Sigmoid colon (tissue), 7 donors: ENCODE data around the gene PRKAG3. TPM values are rescaled to one million over a fixed set of nuclear protein-coding genes. Genes with fewer than 3 reads are reported as not detected.
A peak's percentile ranks its signal among the peaks of the same experiment; 100 is the strongest.

Experiments used
- DNase-seq: peaks from one replicate; pipeline ENCODE4 v3.0.0-alpha.2; 2019
- H3K27ac ChIP-seq, 4 donors: fragments of 200-600 bp; sonication (generic); one replicate each; pipeline ENCODE4 v1.5.1; 2016 to 2019; ENCODE audit warnings: mild to moderate bottlenecking in 1 of 4
- H3K27me3 ChIP-seq, 3 donors: fragments of 200-600 bp; sonication (generic); one replicate each; pipeline ENCODE4 v1.5.1; 2019; ENCODE audit warnings: mild to moderate bottlenecking in 1 of 3
- H3K36me3 ChIP-seq, 4 donors: fragments of 200-600 bp; sonication (generic); one replicate each; pipeline ENCODE4 v1.5.1; 2016 to 2019
- H3K4me1 ChIP-seq, 4 donors: fragments of 200-600 bp; sonication (generic); one replicate each; pipeline ENCODE4 v1.5.1; 2017 to 2019
- H3K4me3 ChIP-seq, 4 donors: fragments of 200-600 bp; sonication (generic); one replicate each; pipeline ENCODE4 v1.5.1; 2017 to 2019; ENCODE audit warnings: mild to moderate bottlenecking in 2 of 4, moderate library complexity in 1 of 4
- H3K9me3 ChIP-seq, 4 donors: fragments of 200-600 bp in 3 of 4; sonication (generic) in 3 of 4; one replicate each; pipeline versions ENCODE4 v1.5.1 to v1.6.1; 2013 to 2019
- CTCF ChIP-seq, 4 experiments: fragments of 450-650 bp in 3 of 4; fragments of 200-600 bp in 1 of 4; IDR thresholded peaks; one replicate each; pipeline ENCODE4 v1.5.1; 2016 to 2019; ENCODE audit warnings: antibody characterized with exemption in 4 of 4, mild to moderate bottlenecking in 3 of 4, moderate library complexity in 2 of 4
- EP300 ChIP-seq, 4 donors: sonication (generic); formaldehyde crosslinking; IDR thresholded peaks; one replicate each; pipeline ENCODE4 v1.6.1; 2017; ENCODE audit warnings: antibody characterized with exemption in 4 of 4
- POLR2A ChIP-seq, 2 donors: fragments of 450-650 bp; IDR thresholded peaks; one replicate each; pipeline ENCODE4 v1.6.1; 2016; ENCODE audit warnings: antibody characterized with exemption in 2 of 2, mild to moderate bottlenecking in 2 of 2, moderate library complexity in 2 of 2
- POLR2AphosphoS5 ChIP-seq, 4 donors: sonication (generic); formaldehyde crosslinking; IDR thresholded peaks; one replicate each; pipeline ENCODE4 v1.6.1; 2017; ENCODE audit warnings: antibody characterized with exemption in 4 of 4
- WGBS, 2 donors: extraction: QIAGEN DNeasy Blood & Tissue Kit; methylation state at CpG; one replicate each; pipeline ENCODE4 v1.1.7; 2013; 5-methylcytosine and 5-hydroxymethylcytosine counted together
- intact Hi-C: fragments of 100-400 bp; cut with DNase I; formaldehyde crosslinking; loops from one replicate; pipeline ENCODE4 v1.15.1; 2023
- polyA plus RNA-seq, 3 donors: library from polyadenylated mRNA; stranded (reverse); fragments of 200-250 nt; gene quantifications; one replicate each; pipeline ENCODE4 v1.2.3, GENCODE V29; 2013
- total RNA-seq, 4 donors: library from RNA; depleted of rRNA; stranded (reverse); fragments of >200 nt; gene quantifications; one replicate each; pipeline ENCODE4 v1.1.0, GENCODE V29; 2016
- donor health status: healthy with polysubstance abuse.
- donor health status: Bipolar disorder and iron deficiency.
- donor health status: healthy.

The PRKAG3 gene
- total and polyA plus RNA-seq, 7 donors, result not detected

DNA sequence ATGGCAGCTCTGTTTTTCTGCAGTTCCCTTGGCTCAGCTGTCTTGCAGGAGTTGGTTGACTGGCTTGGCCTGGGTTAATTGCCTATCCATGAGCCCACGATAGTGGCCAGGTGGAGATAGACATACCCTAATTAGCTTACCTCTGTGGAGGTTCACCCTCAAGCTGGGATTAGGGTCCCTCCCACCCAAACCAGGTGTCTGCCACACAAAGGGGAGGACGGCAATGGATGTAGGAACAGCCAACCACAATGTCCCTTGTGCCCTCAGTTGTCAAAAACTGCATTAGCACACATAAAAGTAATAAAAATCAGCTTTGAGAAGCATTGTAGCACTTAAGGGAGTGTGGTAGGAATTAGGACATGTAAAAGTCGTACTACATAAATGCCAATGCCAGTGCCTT is 45.5 kb downstream of the PRKAG3 start:
- Histone ChIP-seq H3K36me3 (no peaks in the 10 kb centered on the region), H3K27ac (no peak overlapping the region), H3K9me3 (no peaks in the 10 kb centered on the region), H3K27me3 (no peaks in the 10 kb centered on the region), H3K4me3 (no peak overlapping the region), H3K4me1 (peaks cover 0 to 23% (median 13%) of the 10 kb centered on the region in 4 donors)
- intact Hi-C loops, result no loop called here
- 87 to 90% methylated on average over 3 of the region's 3 CpGs for WGBS, 2 donors
- DNase-seq, result no peak
- TF ChIP-seq EP300 (IDR thresholded peaks at IDR 0.05) (no peak), POLR2A (IDR thresholded peaks at IDR 0.05) (no peak), POLR2AphosphoS5 (IDR thresholded peaks at IDR 0.05) (no peak), CTCF (IDR thresholded peaks at IDR 0.05) (no peak)

DNA sequence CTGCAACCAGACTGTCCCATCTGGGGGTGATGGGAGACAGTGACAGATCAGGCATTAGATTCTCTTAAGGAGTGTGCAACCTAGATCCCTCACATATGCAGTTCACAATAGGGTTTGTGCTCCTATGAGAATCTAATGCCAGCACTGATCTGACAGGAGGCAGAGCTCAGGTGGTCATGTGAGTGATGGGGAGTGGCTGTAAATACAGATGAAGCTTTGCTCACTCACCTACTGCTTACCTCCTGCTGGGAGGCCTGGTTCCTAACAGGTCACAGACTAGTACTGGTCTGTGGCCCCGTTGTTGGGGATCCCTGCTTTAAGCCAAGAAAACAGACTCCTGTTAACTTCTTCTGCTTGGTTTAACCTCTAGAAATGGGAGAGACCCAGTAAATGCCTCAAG is 46.5 kb downstream of the PRKAG3 start:
- DNase-seq, result no peak
- Histone ChIP-seq H3K36me3 (no peaks in the 10 kb centered on the region), H3K27me3 (no peaks in the 10 kb centered on the region), H3K27ac (no peak overlapping the region), H3K4me3 (no peak overlapping the region), H3K9me3 (no peaks in the 10 kb centered on the region), H3K4me1 (peaks cover 0 to 27% (median 16%) of the 10 kb centered on the region in 4 donors)
- 22 to 51% methylated on average over 1 of the region's 1 CpG for WGBS, 2 donors
- intact Hi-C loops, result no loop called here
- TF ChIP-seq EP300 (IDR thresholded peaks at IDR 0.05) (no peak), CTCF (IDR thresholded peaks at IDR 0.05) (no peak), POLR2AphosphoS5 (IDR thresholded peaks at IDR 0.05) (no peak), POLR2A (IDR thresholded peaks at IDR 0.05) (no peak)

- intact Hi-C loops, result loop anchor here (5.0 kb wide), 1 partner anchor 71 kb away; the partner anchor contains the start of gene TTLL4
- DNase-seq, result no peak
Observed at GRCh38 chr2:218783688-218784087, 47.9 kb downstream of the PRKAG3 start.

GRCh38 chr2:218782528-218782844 is 49.1 kb downstream of the PRKAG3 start:
- no peaks in the 10 kb centered on the region for H3K27me3 ChIP-seq
- peak overlapping the region; percentile 79 to 84 (median 82) for H3K27ac ChIP-seq
- H3K4me3 ChIP-seq, result peak overlapping the region; percentile 62 to 79 (median 72)
- no peaks in the 10 kb centered on the region for H3K9me3 ChIP-seq
- TF ChIP-seq POLR2AphosphoS5 (IDR thresholded peaks at IDR 0.05) (no peak), POLR2A (IDR thresholded peaks at IDR 0.05) (no peak), CTCF (IDR thresholded peaks at IDR 0.05) (no peak), EP300 (IDR thresholded peaks at IDR 0.05) (no peak)
- no peak for DNase-seq
- intact Hi-C loops, result loop anchor here (5.0 kb wide), 1 partner anchor 70 kb away; the partner anchor contains the start of gene TTLL4
- 6 to 29% methylated on average over 6 of the region's 6 CpGs for WGBS, 2 donors
- H3K36me3 ChIP-seq, result no peaks in the 10 kb centered on the region
- peaks cover 0 to 27% (median 16%) of the 10 kb centered on the region in 4 donors for H3K4me1 ChIP-seq

More at GRCh38 chr2:218783688-218784087, 47.9 kb downstream of the PRKAG3 start:
- Histone ChIP-seq H3K4me1 (peaks cover 0 to 27% (median 16%) of the 10 kb centered on the region in 4 donors), H3K4me3 (no peak overlapping the region), H3K9me3 (no peaks in the 10 kb centered on the region), H3K36me3 (no peaks in the 10 kb centered on the region), H3K27ac (no peak overlapping the region), H3K27me3 (no peaks in the 10 kb centered on the region)
- TF ChIP-seq POLR2AphosphoS5 (IDR thresholded peaks at IDR 0.05), result no peak
- TF ChIP-seq EP300 (IDR thresholded peaks at IDR 0.05), result no peak
- TF ChIP-seq CTCF (IDR thresholded peaks at IDR 0.05), result no peak
- TF ChIP-seq POLR2A (IDR thresholded peaks at IDR 0.05), result no peak
- WGBS, 2 donors, result 90 to 94% methylated on average over 4 of the region's 4 CpGs
